ENCODE data around the gene COL1A2.

The COL1A2 gene

GRCh38 chr7:94449151-94449725 lies 54.5 kb downstream of the COL1A2 start:
- Histone ChIP-seq H3K4me2 (ENCODE audit: insufficient read depth, low read length) (no peak overlapping the region), H3K27ac (ENCODE audit: low read length) (no peak overlapping the region), H3K27me3 (ENCODE audit: insufficient read depth, low read length, poor library complexity) (peaks cover 3% of the 10 kb centered on the region), H2AFZ (ENCODE audit: low read depth, low read length) (0 out of 2 replicates have a peak overlapping the region, but pooled peaks have one; percentile 0), H4K20me1 (ENCODE audit: insufficient read depth, low read length) (no peaks in the 10 kb centered on the region), H3K4me1 (ENCODE audit: insufficient read depth, low read length) (no peaks in the 10 kb centered on the region), H3K4me3 (ENCODE audit: low read depth in 1 of 2, low read length in 2 of 2) (no peak overlapping the region), H3K36me3 (ENCODE audit: insufficient read depth, low read length) (no peaks in the 10 kb centered on the region), H3K79me2 (ENCODE audit: insufficient read depth, low read length) (no peaks in the 10 kb centered on the region), H3K9me3 (ENCODE audit: insufficient read depth, low read length, severe bottlenecking) (no peaks in the 10 kb centered on the region), H3K9ac (ENCODE audit: low read depth, low read length) (no peak overlapping the region)
- ATAC-seq (ENCODE audit: insufficient read depth, low read depth) (no peak), DNase-seq (no peak)
- no peak for TF ChIP-seq EZH2 (IDR thresholded peaks at IDR 0.05; ENCODE audit: borderline replicate concordance, low read depth, low read length, severe bottlenecking)
- peak; percentile 63 for TF ChIP-seq CTCF (IDR thresholded peaks at IDR 0.05; ENCODE audit: borderline replicate concordance, extremely low read depth, low read length, poor library complexity, severe bottlenecking)

- Histone ChIP-seq H3K4me3 (ENCODE audit: low read depth in 1 of 2, low read length in 2 of 2) (no peak overlapping the region), H3K27ac (ENCODE audit: low read length) (no peak overlapping the region), H3K27me3 (ENCODE audit: insufficient read depth, low read length, poor library complexity) (no peaks in the 10 kb centered on the region), H3K79me2 (ENCODE audit: insufficient read depth, low read length) (no peaks in the 10 kb centered on the region), H3K9me3 (ENCODE audit: insufficient read depth, low read length, severe bottlenecking) (no peaks in the 10 kb centered on the region), H2AFZ (ENCODE audit: low read depth, low read length) (no peak overlapping the region), H3K36me3 (ENCODE audit: insufficient read depth, low read length) (no peaks in the 10 kb centered on the region), H4K20me1 (ENCODE audit: insufficient read depth, low read length) (no peaks in the 10 kb centered on the region), H3K4me2 (ENCODE audit: insufficient read depth, low read length) (no peak overlapping the region), H3K9ac (ENCODE audit: low read depth, low read length) (no peak overlapping the region), H3K4me1 (ENCODE audit: insufficient read depth, low read length) (no peaks in the 10 kb centered on the region)
- ATAC-seq (ENCODE audit: insufficient read depth, low read depth) (no peak), DNase-seq (no peak)
- TF ChIP-seq CTCF (IDR thresholded peaks at IDR 0.05; ENCODE audit: borderline replicate concordance, extremely low read depth, low read length, poor library complexity, severe bottlenecking), result no peak
- TF ChIP-seq EZH2 (IDR thresholded peaks at IDR 0.05; ENCODE audit: borderline replicate concordance, low read depth, low read length, severe bottlenecking), result no peak
Observed at GRCh38 chr7:94450044-94450697, 55.5 kb downstream of the COL1A2 start.

GRCh38 chr7:94451187-94451586 lies 56.5 kb downstream of the COL1A2 start:
- TF ChIP-seq CTCF (IDR thresholded peaks at IDR 0.05; ENCODE audit: borderline replicate concordance, extremely low read depth, low read length, poor library complexity, severe bottlenecking), result no peak
- TF ChIP-seq EZH2 (IDR thresholded peaks at IDR 0.05; ENCODE audit: borderline replicate concordance, low read depth, low read length, severe bottlenecking), result no peak
- DNase-seq (no peak), ATAC-seq (ENCODE audit: insufficient read depth, low read depth) (no peak)
- no peak overlapping the region for H3K27ac ChIP-seq (ENCODE audit: low read length)
- no peak overlapping the region for H2AFZ ChIP-seq (ENCODE audit: low read depth, low read length)
- no peaks in the 10 kb centered on the region for H3K79me2 ChIP-seq (ENCODE audit: insufficient read depth, low read length)
- no peaks in the 10 kb centered on the region for H4K20me1 ChIP-seq (ENCODE audit: insufficient read depth, low read length)
- H3K9ac ChIP-seq (ENCODE audit: low read depth, low read length), result no peak overlapping the region
- H3K9me3 ChIP-seq (ENCODE audit: insufficient read depth, low read length, severe bottlenecking), result no peaks in the 10 kb centered on the region
- H3K27me3 ChIP-seq (ENCODE audit: insufficient read depth, low read length, poor library complexity), result no peaks in the 10 kb centered on the region
- H3K4me1 ChIP-seq (ENCODE audit: insufficient read depth, low read length), result no peaks in the 10 kb centered on the region
- no peaks in the 10 kb centered on the region for H3K36me3 ChIP-seq (ENCODE audit: insufficient read depth, low read length)
- H3K4me2 ChIP-seq (ENCODE audit: insufficient read depth, low read length), result no peak overlapping the region
- no peak overlapping the region for H3K4me3 ChIP-seq (ENCODE audit: low read depth in 1 of 2, low read length in 2 of 2)
